Measurements from ENCODE around the gene IMMP1L. TPM values are rescaled to one million over a fixed set of nuclear protein-coding genes. Genes with fewer than 3 reads are reported as not detected.

Gene IMMP1L
- total and polyA plus RNA-seq, 2 donors (not counting 1 experiment from before 2014, with no cell fraction given), result 14.3 to 16.5 TPM

DNA sequence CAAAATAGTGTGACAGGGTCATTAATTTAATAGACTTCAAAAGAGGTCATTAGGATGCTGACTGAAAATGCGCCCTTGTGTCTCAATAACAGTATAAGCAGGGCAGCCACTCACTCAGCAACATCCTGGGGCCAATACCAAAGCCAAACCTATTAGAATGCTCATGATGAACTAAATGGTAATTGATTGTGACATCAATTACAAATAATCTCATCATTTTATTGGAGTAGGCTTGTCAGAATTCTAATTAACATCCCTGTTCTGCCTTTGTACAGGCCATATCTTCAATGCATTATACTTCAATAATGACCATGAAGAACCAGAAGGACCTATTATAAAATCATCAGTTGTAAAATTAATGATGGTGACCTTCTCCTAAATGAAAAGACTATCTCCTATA lies 75.6 kb downstream of the IMMP1L start:
- Histone ChIP-seq H3K27me3 (replicated peaks in 1 of 4; ENCODE audit: control extremely low read depth in 1 of 4, control insufficient read depth in 3 of 4, insufficient read depth in 4 of 4, low read length in 3 of 4) (no peaks in the 10 kb centered on the region), H3K36me3 (replicated peaks in 1 of 2; ENCODE audit: control extremely low read depth in 1 of 2, control insufficient read depth in 1 of 2, extremely low read depth in 1 of 2, insufficient read depth in 2 of 2, low read length in 1 of 2) (no peaks in the 10 kb centered on the region), H3K27ac (ENCODE audit: low read length in 2 of 2) (no peak overlapping the region), H3K4me2 (replicated peaks; ENCODE audit: low read depth, low read length, poor library complexity, severe bottlenecking) (no peak overlapping the region), H3K79me2 (ENCODE audit: control insufficient read depth, insufficient read depth, low read length) (no peaks in the 10 kb centered on the region), H3K9me3 (ENCODE audit: control extremely low read depth in 1 of 3, control insufficient read depth in 2 of 3, insufficient read depth in 1 of 3, low read length in 2 of 3) (no peaks in the 10 kb centered on the region), H3K4me1 (ENCODE audit: control insufficient read depth in 2 of 2, insufficient read depth in 2 of 2, low read length in 2 of 2) (no peaks in the 10 kb centered on the region), H2AFZ (ENCODE audit: insufficient read depth, low read depth, low read length, poor library complexity, severe bottlenecking) (no peak overlapping the region), H3K9ac (ENCODE audit: low read length) (no peak overlapping the region), H3K4me3 (ENCODE audit: control extremely low read depth in 1 of 5, extremely low read depth in 1 of 5, insufficient read depth in 1 of 5, low read depth in 2 of 5, low read length in 4 of 5) (no peak overlapping the region), H4K20me1 (ENCODE audit: control insufficient read depth, insufficient read depth, low read length, poor library complexity, severe bottlenecking) (no peaks in the 10 kb centered on the region)
- Mint-ChIP-seq H3K27ac (no peak overlapping the region), H3K4me1 (no peaks in the 10 kb centered on the region), H3K27me3 (no peaks in the 10 kb centered on the region), H3K4me3 (no peak overlapping the region), H3K9me3 (ENCODE audit: insufficient read depth) (no peaks in the 10 kb centered on the region)
- ChIA-PET CTCF (no interaction called here), POLR2A (no interaction called here)
- ATAC-seq (ENCODE audit: low read depth) (no peak), DNase-seq (no peak)
- intact Hi-C loops (cut with micrococcal nuclease), result no loop called here
- no peak for TF ChIP-seq EZH2 (IDR thresholded peaks at IDR 0.05; ENCODE audit: borderline replicate concordance, insufficient read depth, low read depth, low read length, poor library complexity, severe bottlenecking)
- TF ChIP-seq, protein P1, sequence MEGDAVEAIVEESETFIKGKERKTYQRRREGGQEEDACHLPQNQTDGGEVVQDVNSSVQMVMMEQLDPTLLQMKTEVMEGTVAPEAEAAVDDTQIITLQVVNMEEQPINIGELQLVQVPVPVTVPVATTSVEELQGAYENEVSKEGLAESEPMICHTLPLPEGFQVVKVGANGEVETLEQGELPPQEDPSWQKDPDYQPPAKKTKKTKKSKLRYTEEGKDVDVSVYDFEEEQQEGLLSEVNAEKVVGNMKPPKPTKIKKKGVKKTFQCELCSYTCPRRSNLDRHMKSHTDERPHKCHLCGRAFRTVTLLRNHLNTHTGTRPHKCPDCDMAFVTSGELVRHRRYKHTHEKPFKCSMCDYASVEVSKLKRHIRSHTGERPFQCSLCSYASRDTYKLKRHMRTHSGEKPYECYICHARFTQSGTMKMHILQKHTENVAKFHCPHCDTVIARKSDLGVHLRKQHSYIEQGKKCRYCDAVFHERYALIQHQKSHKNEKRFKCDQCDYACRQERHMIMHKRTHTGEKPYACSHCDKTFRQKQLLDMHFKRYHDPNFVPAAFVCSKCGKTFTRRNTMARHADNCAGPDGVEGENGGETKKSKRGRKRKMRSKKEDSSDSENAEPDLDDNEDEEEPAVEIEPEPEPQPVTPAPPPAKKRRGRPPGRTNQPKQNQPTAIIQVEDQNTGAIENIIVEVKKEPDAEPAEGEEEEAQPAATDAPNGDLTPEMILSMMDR (IDR thresholded peaks at IDR 0.05), result no peak
- no CpG with 5 or more reads among the region's 1 CpG for WGBS (ENCODE audit: insufficient coverage)

DNA sequence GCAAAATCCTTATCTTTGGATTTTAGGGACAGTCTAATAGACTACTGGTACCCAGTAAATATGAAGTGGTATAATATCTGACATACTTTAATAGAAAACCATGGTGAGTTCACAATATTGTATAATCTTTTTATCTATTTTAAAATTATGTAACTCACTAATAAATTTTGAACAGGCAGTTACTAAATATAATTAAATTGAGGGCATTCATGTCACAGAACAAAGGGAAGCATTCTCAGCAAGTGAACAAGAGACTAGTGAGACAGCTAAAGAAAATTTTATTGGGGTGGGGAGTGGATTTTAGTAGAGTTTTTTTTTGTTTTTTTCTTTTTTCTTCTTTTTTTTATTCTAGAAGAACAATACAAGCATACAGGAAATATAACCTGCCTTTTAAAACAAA lies 84.8 kb downstream of the IMMP1L start:
- POLR2A ChIA-PET, result no interaction called here

More for the DNA sequence above, 84.8 kb downstream of the IMMP1L start:
- intact Hi-C loops (cut with micrococcal nuclease), result no loop called here
- DNase-seq (no peak), ATAC-seq (ENCODE audit: low read depth) (no peak)
- Histone ChIP-seq H3K79me2 (ENCODE audit: control insufficient read depth, insufficient read depth, low read length) (no peaks in the 10 kb centered on the region), H3K27me3 (replicated peaks in 1 of 4; ENCODE audit: control extremely low read depth in 1 of 4, control insufficient read depth in 3 of 4, insufficient read depth in 4 of 4, low read length in 3 of 4) (no peaks in the 10 kb centered on the region), H3K9me3 (ENCODE audit: control extremely low read depth in 1 of 3, control insufficient read depth in 2 of 3, insufficient read depth in 1 of 3, low read length in 2 of 3) (no peaks in the 10 kb centered on the region), H4K20me1 (ENCODE audit: control insufficient read depth, insufficient read depth, low read length, poor library complexity, severe bottlenecking) (no peaks in the 10 kb centered on the region), H2AFZ (ENCODE audit: insufficient read depth, low read depth, low read length, poor library complexity, severe bottlenecking) (no peak overlapping the region), H3K9ac (ENCODE audit: low read length) (no peak overlapping the region), H3K4me3 (ENCODE audit: control extremely low read depth in 1 of 5, extremely low read depth in 1 of 5, insufficient read depth in 1 of 5, low read depth in 2 of 5, low read length in 4 of 5) (no peak overlapping the region), H3K4me1 (ENCODE audit: control insufficient read depth in 2 of 2, insufficient read depth in 2 of 2, low read length in 2 of 2) (no peaks in the 10 kb centered on the region), H3K27ac (ENCODE audit: low read length in 2 of 2) (no peak overlapping the region), H3K4me2 (replicated peaks; ENCODE audit: low read depth, low read length, poor library complexity, severe bottlenecking) (no peak overlapping the region), H3K36me3 (replicated peaks in 1 of 2; ENCODE audit: control extremely low read depth in 1 of 2, control insufficient read depth in 1 of 2, extremely low read depth in 1 of 2, insufficient read depth in 2 of 2, low read length in 1 of 2) (no peaks in the 10 kb centered on the region)
- no peak overlapping the region for H3K27ac Mint-ChIP-seq
- H3K4me3 Mint-ChIP-seq, result no peak overlapping the region
- no peaks in the 10 kb centered on the region for H3K9me3 Mint-ChIP-seq (ENCODE audit: insufficient read depth)
- CTCF ChIA-PET, result no interaction called here
- H3K4me1 Mint-ChIP-seq, result no peaks in the 10 kb centered on the region
- TF ChIP-seq, protein P1 (IDR thresholded peaks at IDR 0.05), result no peak
- no peak for TF ChIP-seq EZH2 (IDR thresholded peaks at IDR 0.05; ENCODE audit: borderline replicate concordance, insufficient read depth, low read depth, low read length, poor library complexity, severe bottlenecking)
- H3K27me3 Mint-ChIP-seq, result no peaks in the 10 kb centered on the region

Measured in B cell (primary cell).